GM21381 (cell line): ENCODE measurements around the gene TUSC7.

Source experiments
- ATAC-seq: cut with Tn5 transposase; IDR thresholded peaks from one replicate; pipeline ENCODE4 v1.9.1; 2021; ENCODE audit warnings: mild to moderate bottlenecking, moderate library complexity; ENCODE audit not compliant: unreplicated experiment

Gene TUSC7

DNA sequence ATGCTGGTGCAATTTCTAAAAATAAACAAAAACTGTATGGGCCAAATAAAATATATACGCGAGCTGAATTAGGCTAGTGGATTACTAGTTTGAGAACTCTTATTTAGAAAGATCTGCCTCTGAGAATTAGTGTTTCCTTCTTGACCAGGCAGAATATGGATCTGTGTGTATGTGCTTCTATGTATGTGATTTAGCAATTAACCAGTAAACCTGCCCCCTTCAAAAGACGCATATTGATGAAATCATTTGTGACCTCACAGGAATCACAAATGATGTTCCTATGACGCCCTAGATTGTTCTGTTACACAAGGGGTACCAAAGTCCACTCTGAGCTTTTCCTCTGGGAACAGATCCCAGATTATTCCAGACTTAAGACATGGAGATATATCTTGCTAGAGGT is at the start of gene TUSC7:
Gene TUSC7 (plus strand): TSS at position 301 of the 400 bp plus-strand sequence.
- ATAC-seq = no peak

DNA sequence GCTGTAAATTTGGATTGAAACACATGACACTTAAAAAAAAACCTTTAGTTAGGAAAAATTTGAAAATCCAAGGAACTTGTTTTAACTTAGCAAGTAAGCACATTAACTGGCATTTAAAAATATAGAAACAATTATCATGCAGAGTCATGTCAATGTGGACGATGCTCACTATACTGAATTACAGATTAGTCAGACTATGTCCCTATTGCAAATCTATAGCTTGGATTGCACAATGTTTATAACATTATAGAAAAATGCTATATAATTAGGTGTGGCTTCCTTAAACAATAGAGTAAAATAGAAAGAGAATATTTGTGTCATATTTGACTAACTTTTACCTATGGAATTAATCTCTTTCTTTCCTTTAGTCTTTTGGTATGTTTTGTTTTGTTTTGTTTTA is 48.4 kb upstream of the TUSC7 start:
- ATAC-seq = no peak

DNA sequence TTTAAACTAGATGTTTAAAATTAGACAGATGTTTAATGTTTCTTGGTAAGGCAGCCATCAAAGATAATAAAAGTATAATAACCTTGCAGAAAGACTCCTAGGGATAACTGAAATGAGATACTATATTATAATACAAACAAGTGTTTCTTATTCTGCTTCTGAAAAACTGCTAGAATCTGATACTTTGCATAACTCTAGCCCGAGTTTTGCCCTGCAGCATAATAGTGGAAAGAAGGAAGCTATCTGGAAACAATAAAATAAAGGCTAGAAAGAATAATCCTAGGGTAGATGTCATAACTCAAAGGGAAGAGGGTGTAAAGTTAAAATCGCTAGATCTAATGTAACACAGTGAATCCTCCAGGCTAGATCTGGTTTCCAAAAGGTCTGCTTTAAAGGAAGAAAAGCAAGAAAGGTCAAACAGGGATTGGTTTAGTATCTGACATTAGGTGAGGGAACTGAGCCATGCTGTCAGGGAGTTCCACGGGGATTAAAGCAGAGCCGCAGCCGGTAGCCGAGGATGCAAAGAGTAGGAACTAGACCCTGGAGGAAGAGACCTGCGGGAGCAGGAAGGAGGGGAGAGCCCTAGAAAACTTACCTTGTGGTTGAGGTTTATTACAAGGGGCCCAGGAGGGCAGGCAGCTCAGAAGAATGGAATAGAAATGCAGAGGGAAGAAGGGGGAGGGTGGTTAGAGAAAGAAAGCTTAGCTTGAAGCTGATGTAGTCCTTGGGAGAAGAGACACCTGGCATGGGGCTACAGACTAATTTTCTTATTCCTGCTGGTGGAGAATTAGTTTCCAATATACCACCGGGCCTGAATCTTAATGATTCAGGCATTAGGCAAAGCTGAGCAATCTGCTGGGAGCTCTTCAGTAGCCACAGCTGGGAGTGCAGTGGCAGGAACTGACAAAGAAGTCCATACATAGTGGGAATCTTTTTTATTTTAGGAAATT is 46.1 kb upstream of the TUSC7 start:
- no peak for ATAC-seq

DNA sequence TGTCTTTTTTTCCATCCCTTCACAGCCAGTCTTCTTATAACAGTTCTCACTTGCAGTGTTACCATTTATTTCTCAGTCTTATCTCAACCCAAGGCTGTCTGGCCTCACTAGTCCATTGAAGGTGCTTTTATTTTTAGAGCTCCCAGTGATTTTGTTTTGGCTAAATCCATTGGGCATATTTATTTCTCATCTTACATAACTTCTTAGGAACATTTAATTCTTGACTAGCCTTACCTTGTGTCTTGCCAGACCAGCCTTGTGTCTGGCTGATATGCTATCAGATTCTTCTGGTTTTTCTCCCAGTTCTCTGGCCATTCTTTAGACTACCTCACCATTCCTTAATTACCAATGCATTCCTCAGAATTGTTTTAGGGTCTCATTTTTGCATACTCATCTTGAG is 42.3 kb upstream of the TUSC7 start:
- no peak for ATAC-seq

DNA sequence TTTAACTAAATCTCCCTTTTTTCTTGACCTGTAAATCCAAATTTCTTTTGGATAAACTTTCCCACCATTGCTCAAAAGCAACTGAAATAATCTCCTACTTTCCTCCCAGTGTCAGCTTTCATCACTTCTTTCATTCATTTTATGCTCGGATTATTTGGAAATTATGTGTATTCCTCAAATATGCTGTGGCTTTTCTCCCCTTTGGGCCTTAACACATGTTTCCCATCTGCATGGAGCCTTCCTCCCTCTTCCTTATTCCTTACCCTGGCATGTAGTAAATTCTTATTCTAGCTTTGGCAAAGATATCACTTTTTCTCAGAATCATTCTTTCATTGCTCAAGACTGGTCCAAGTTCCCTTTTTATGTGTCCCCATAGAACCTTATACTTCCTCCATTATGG is 41.8 kb upstream of the TUSC7 start:
- ATAC-seq = no peak

DNA sequence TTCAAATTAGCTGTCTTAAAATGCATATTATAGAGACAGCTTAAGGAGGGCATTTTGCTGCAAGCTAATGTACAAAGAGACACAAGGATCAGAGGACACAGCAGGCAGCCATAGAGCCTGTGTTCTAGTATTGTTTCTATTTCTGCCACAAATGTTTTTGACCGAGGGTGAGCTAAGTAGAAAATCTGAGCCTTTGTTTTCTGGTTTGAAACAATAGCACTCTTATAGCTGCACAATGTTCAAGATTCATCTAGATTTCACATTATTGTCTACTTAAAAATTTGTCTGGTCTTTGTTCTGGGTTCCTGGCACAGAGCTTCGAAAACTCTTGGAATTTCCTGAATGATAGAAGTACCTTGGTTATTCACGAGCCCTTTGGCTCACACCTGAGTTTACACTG is 40.0 kb upstream of the TUSC7 start:
- no peak for ATAC-seq

DNA sequence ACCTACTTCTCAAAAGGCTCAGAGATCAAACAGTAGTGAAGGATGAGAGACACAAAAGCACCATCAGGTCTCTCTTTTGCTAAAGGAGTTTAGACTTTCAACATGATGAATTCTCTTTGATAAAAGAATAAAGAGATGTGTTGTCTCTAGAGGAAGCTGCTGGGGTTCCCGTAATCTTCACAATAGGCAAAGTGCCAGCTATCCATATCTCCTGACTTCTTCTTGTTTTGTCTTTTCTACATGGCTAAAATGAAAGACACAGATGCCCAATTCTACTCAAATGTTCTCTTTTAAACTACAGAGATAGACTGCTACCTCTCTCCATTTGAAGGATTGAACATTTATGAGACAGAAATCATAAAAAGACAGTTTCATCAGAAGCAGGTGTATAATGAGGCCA is 38.4 kb upstream of the TUSC7 start:
- no peak for ATAC-seq

DNA sequence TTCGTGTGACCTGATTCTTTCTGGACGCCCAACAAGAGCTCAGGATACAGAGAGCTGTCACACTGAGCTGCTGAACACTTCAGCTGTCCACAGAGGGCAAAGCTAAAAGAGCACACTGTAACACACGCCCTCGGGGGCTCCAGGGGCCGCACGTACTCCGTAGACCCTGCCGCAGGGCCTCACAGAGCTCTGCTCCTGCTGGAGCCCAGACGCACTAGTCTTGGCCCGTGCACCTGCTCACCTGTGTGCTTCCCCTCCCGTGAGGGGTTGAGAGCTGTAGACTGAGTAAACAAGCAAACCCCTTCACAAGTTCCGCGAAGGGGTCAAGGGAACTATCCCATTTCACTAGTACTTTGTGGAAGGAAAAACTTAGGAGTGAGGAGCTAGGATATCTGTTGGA is 30.7 kb upstream of the TUSC7 start:
- ATAC-seq = no peak

DNA sequence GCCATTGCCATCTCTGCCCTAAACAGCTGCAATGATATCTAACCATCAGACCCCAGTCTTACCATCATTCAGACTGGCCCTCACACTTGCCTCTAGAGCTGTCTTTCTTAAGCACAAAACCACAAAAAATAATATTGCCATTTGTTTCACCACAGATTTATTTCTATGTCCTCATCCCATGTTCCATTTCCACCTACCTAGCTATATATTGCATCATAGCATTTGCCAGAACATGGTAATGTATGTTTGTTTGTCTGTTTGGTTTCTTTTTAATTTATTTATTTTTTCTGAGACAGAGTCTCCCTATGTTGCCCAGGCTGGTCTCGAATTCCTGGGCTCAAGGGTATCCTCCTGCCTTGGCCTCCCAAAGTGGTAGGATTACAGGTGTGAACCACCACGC is 18.5 kb upstream of the TUSC7 start:
- ATAC-seq = no peak

DNA sequence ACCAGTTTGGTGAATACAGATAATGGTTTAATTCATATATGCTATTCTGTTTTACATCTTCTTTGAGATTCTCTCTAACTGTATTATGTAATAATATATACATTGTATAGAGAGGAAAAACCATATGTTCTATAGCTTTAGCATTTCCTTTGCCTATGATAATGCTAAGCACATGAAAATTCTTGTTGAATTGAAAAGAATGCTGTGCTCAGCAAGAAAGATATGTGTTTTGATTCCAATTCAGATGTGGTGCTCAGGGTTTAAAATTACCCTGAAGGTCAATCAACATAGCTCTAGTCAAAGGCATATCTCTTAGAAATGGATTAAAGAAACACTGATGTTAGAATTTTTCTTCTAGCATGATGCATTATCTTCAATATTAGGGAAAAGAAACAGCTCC is 8.5 kb upstream of the TUSC7 start:
- ATAC-seq = no peak

DNA sequence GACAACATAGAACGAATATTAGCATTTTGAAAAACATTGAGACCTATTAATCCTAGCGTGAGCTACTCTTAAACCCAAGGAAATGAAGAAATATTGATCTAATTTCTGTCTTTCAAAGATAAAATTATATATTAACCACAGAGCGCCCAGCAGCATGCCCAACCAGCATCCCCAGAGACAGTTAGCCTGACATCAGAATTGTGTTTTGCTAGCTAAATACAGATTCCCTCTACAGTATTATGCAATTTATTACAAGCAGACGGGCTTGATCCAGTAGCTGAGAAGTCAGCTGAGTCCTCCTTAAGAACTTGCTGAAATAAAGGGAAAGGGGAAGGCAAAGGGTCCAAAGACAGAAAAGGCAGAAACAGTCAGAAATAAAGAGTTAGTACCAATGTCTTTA is 7.2 kb upstream of the TUSC7 start:
- ATAC-seq = no peak

DNA sequence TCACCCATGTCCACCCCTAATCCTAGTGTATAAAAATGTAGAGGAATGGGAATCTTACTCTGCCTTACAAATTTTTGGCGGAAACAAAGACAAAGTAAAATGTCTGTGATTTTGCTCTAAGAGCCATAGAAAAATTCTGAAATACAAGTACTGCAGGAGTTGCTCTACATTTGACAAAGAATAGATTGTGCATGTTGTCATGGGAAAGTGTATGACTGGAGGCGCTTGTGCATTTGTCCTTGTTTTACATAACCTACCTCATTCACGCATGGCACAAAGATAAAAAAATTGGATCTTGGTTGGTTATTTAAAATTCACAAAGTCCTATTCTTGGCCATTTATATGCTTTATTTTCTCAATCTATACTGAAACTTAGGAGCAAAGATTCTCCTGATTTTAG is 2.0 kb upstream of the TUSC7 start:
- ATAC-seq = no peak

DNA sequence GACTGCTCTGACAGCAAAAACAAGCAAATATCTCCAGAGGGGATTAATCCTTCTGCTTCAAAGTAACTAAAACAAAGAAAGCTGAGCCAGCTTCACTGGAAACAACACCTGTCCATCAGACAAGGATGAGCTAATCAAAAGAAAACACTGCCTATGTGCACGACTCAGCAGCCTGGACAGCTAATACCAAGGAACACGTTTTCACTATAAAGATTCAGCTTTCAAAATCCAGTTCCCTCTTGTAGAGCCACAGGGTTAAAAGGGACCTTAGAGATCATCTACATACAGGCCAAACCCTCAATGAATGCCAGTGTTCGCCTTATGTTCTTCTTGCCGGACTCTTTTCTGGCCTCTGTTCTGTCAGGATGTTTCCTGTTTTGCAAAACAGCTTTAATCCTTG is 6.9 kb downstream of the TUSC7 start:
- ATAC-seq = no peak

DNA sequence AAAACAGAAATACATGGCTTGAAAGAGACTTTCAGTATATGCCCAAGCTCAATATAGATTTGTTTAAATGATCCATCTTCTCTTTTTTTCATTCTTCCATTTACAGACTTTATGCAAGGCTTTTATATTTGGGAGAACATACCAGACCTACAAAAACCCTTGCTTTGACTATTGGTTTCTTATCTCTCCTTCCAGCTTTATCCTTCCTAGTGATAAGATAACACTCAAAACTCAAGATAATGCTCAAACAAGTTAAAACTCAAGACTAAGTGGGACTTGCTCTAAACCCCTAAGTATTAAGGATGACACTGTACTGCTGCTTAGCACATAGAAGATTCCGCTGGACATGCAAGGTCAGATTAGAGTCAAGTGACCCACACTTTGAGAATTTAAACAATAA is 8.0 kb downstream of the TUSC7 start:
- ATAC-seq = no peak

DNA sequence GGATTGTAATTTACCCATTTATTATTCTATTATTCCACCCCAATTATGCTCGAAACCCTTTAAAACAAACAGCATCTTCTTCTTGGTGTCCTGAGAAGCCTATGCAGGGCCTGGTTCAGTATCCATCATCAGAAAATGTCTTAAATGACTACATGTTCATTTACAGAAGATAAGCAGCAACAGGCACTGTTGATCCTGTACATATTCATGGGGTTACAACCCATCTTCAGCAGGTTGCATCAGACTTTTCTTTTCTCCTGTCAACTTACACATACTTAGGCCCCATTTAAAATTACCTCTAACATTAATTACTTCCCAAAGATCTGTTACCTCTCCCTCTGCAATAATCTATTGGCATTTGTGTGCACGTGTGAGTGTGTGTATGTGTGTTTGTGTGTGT is 18.9 kb downstream of the TUSC7 start:
- no peak for ATAC-seq

DNA sequence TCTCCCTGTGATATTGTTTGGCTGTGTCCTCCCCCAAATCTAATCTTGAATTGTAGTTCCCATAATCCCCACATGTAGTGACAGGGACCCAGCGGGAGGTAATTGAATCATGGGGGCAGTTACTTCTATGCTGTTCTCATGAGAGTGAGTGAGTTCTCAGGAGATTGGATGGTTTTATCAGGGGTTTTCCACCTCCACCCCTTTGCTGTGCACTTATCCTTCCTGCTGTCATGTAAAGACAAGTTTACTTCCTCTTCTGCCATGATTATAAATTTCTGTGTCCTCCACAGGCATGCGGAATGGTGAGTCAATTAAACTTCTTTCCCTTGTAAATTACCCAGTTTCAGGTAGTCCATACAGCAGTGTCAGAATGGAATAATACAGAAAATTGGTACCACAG is 24.7 kb downstream of the TUSC7 start:
- no peak for ATAC-seq

DNA sequence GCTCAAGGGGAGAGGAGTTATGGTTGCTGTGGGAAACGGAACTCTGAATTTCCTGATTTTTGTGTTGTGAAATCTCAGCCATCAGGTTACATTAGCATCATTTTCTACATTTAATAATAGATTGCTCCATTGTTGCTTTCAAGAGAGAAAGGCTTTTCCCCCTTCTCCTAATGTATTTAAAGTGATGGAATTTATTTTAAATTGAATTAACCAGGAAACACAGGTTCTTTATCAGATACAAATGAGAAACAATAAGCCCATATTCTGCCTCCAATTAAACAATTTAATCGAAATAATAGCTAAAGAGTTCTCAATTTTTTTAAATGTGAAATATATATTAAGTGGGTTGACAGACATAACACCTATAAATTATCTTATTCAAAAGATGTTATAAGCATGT is 30.1 kb downstream of the TUSC7 start:
- ATAC-seq = no peak

DNA sequence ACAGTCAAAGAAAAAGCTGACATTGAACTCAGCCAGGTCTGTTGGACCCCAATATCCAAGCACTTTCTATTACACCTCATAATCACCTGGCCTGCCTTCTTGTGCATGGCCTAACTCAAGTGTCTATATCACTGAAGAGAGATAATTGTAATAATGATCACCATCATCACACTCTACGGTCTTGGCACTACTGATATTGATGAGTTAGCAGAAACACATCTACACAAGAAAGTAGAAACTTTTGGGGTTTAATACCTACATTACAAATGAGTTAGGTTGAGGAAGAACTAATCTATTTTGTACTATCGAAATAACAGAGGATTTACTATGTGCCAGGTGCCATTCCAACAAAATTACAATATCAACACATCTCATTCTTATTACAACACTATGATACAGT is 30.7 kb downstream of the TUSC7 start:
- ATAC-seq = no peak

DNA sequence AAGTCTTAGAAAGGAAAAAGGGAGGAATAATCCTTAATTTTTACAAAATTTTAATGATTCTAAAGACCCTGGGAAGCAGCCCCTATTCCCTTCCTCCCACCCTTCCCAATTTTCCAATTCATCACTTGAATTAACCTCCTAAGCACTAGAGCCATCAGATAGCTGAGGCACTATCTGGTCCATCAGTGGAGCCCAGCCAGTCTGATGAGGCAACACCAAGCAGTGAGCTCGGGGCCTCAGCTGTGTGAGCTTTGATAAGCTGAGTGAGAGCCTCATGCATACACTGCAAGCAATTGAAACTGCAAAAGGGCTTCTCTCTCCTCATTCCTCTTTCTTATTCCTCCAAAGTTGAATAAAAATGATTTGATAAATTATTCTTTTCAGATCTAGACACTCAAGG is 31.9 kb downstream of the TUSC7 start:
- no peak for ATAC-seq

DNA sequence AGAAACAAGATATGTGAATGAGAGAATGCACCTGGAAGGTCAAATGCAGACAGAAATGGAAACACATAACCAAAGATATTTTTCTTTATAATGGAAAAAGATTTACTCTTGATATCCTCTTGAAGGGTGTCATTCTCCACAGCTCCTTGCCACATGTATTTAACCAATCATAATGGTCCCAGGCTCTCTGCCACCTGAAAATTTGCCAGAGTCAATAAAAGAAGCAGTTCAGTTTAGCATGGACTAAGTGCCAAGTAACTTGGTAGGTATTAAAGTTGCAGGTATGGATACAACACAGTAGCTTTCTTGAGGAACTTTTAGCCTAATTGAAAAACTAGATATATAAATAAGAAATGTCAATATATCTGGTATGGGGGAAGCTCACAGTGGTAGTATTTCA is 33.5 kb downstream of the TUSC7 start:
- no peak for ATAC-seq

DNA sequence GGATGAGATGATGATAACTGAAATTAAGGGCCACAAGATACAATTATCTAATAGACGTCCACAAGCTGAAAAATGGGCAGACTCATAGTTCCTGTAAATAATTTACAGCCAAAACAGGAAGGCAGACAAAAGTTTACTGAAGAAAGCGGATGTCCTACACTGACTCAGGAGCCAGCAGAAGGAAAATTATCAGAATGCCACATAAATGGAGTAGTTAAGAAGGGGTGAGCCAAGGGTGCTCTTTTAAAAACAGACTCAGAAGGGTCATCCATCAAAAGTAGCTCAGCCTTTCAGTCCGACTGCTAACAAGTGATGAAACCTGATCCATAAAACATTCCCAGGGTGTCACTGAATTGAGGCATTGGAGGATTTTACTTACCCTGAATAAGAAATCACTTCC is 39.8 kb downstream of the TUSC7 start:
- ATAC-seq = no peak

DNA sequence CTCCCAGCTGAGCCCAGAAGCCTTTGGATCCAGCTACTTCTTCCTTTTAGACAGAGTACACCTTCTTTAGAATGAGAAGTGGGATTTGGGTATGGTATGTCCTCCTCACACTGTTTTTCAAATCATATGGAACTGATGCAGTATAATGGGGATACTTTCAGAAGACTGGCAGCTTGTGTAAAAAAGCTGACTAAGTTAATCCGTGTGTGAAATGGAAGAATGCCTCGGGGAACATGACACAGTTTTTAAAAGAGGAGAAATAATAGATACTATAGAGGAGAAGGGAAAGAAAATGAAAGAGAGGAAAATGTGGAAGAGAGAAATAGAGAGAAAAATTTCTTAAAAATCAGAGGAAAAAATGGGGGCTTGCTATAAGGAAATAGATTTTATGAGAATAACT is 47.7 kb downstream of the TUSC7 start:
- no peak for ATAC-seq

DNA sequence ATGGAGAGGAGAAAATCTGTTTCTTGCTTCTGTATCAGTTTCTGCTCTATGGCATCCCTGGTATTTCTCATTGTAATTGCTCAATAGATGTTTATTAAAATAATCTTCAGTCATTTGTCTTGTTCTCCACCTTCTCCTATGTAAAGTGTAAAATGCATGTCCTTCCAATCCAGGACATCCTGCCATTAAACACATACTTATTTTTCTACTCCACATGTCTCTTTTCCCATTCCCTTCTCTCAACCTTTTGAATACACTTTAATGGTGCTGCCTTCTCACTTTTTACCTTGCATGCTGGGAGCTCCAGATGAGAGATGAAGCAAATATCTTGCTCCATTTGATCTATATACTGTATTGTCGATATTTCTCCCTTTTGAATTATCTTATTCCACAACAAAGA is 49.7 kb downstream of the TUSC7 start:
- no peak for ATAC-seq
